ENCODE results near the gene UBE2R2. TPM values are rescaled to one million over a fixed set of nuclear protein-coding genes. Genes with fewer than 3 reads are reported as not detected.
"Not testable (repeated sequence)": the region's sequence is repeated elsewhere in the genome, so short reads cannot be mapped to it uniquely, and the experiment has no call there.

UBE2R2 gene
- total RNA-seq, 1 donor from 2014 or later: 55.9 TPM

- H3K36me3 Mint-ChIP-seq: peaks cover 3% of the 10 kb centered on the region
- peak overlapping the region; percentile 96 for H3K4me3 Mint-ChIP-seq
- no peak for TF ChIP-seq CTCF (conservative IDR thresholded peaks at IDR 0.05)
- peaks cover 20% of the 10 kb centered on the region for H3K4me1 Mint-ChIP-seq (ENCODE audit: unreplicated experiment)
- no peaks in the 10 kb centered on the region for H3K9me3 Mint-ChIP-seq
- no peaks in the 10 kb centered on the region for H3K27me3 Mint-ChIP-seq
- DNase-seq (ENCODE audit: extremely low spot score, unreplicated experiment): no peak
- peak overlapping the region; percentile 95 for H3K27ac Mint-ChIP-seq
These were observed 2.0 kb downstream of the UBE2R2 start for GRCh38 chr9:33818847-33819500.

GRCh38 chr9:33820231-33820745 lies 3.3 kb downstream of the UBE2R2 start:
- H3K4me1 Mint-ChIP-seq (ENCODE audit: unreplicated experiment): peaks cover 19% of the 10 kb centered on the region
- H3K27ac Mint-ChIP-seq: peak overlapping the region; percentile 73
- H3K9me3 Mint-ChIP-seq: no peaks in the 10 kb centered on the region

GRCh38 chr9:33823801-33824200 lies 6.8 kb downstream of the UBE2R2 start:
- H3K9me3 Mint-ChIP-seq: no peaks in the 10 kb centered on the region
- H3K4me3 Mint-ChIP-seq: no peak overlapping the region
- H3K36me3 Mint-ChIP-seq: peaks cover 7% of the 10 kb centered on the region
- TF ChIP-seq CTCF (conservative IDR thresholded peaks at IDR 0.05): no peak
- peaks cover 18% of the 10 kb centered on the region for H3K4me1 Mint-ChIP-seq (ENCODE audit: unreplicated experiment)
- no peak for DNase-seq (ENCODE audit: extremely low spot score, unreplicated experiment)
- H3K27ac Mint-ChIP-seq: no peak overlapping the region
- H3K27me3 Mint-ChIP-seq: no peaks in the 10 kb centered on the region

More at GRCh38 chr9:33820231-33820745, 3.3 kb downstream of the UBE2R2 start:
- DNase-seq (ENCODE audit: extremely low spot score, unreplicated experiment): no peak
- H3K36me3 Mint-ChIP-seq: peaks cover 3% of the 10 kb centered on the region
- TF ChIP-seq CTCF (conservative IDR thresholded peaks at IDR 0.05): no peak
- H3K27me3 Mint-ChIP-seq: no peaks in the 10 kb centered on the region
- H3K4me3 Mint-ChIP-seq: peak overlapping the region; percentile 96

GRCh38 chr9:33827285-33827684 lies 10.3 kb downstream of the UBE2R2 start:
- not testable (repeated sequence) for H3K27ac Mint-ChIP-seq; H3K9me3 Mint-ChIP-seq; DNase-seq (ENCODE audit: extremely low spot score, unreplicated experiment); H3K4me1 Mint-ChIP-seq (ENCODE audit: unreplicated experiment); H3K4me3 Mint-ChIP-seq; H3K27me3 Mint-ChIP-seq; H3K36me3 Mint-ChIP-seq

- H3K9me3 Mint-ChIP-seq; H3K4me3 Mint-ChIP-seq; H3K4me1 Mint-ChIP-seq (ENCODE audit: unreplicated experiment); H3K27ac Mint-ChIP-seq; H3K27me3 Mint-ChIP-seq; H3K36me3 Mint-ChIP-seq: not testable (repeated sequence)
- DNase-seq (ENCODE audit: extremely low spot score, unreplicated experiment): peak; percentile 36
These were observed 12.8 kb downstream of the UBE2R2 start for GRCh38 chr9:33829641-33830230.

- no peaks in the 10 kb centered on the region for H3K27me3 Mint-ChIP-seq
- no peak for TF ChIP-seq CTCF (conservative IDR thresholded peaks at IDR 0.05)
- no peak overlapping the region for H3K4me3 Mint-ChIP-seq
- H3K36me3 Mint-ChIP-seq: peaks cover 3% of the 10 kb centered on the region
- peak overlapping the region; percentile 64 for H3K27ac Mint-ChIP-seq
- DNase-seq (ENCODE audit: extremely low spot score, unreplicated experiment): peak; percentile 48
- no peaks in the 10 kb centered on the region for H3K9me3 Mint-ChIP-seq
- H3K4me1 Mint-ChIP-seq (ENCODE audit: unreplicated experiment): peaks cover 13% of the 10 kb centered on the region
These were observed 18.8 kb downstream of the UBE2R2 start for GRCh38 chr9:33835625-33836260.

GRCh38 chr9:33836261-33836660 lies 19.3 kb downstream of the UBE2R2 start:
- H3K36me3 Mint-ChIP-seq; H3K27me3 Mint-ChIP-seq; H3K9me3 Mint-ChIP-seq; DNase-seq (ENCODE audit: extremely low spot score, unreplicated experiment); H3K4me3 Mint-ChIP-seq: not testable (repeated sequence)
- Mint-ChIP-seq H3K27ac (peak overlapping the region; percentile 50), H3K4me1 (ENCODE audit: unreplicated experiment) (peaks cover 13% of the 10 kb centered on the region)

Measured in type B pancreatic cell (in vitro differentiated cells).